GM23338 (cell line): Measurements from ENCODE around the gene NNT. TPM values are rescaled to one million over a fixed set of nuclear protein-coding genes. Genes with fewer than 3 reads are reported as not detected.

Experiments
- ATAC-seq: fragments of 200-7000 bp; cut with Tn5 transposase; 3 replicates; pipeline ENCODE4 v1.9.1; 2020
- DNase-seq: peaks from one replicate; pipeline ENCODE4 v3.0.0-alpha.2; 2015; ENCODE audit warnings: low spot score
- H2AFZ ChIP-seq: fragments of 200-600 bp; sonication (generic); 2 replicates; pipeline ENCODE4 v1.8.0; 2016; ENCODE audit warnings: antibody characterized with exemption, mild to moderate bottlenecking, moderate library complexity
- H3F3A ChIP-seq: fragments of 200-600 bp; sonication (generic); replicated peaks from 2 replicates; pipeline ENCODE4 v1.8.0; 2017; ENCODE audit warnings: antibody characterized with exemption, mixed run types, low read depth
- H3K27ac ChIP-seq: fragments of 200-600 bp; sonication (generic); 2 replicates; pipeline ENCODE4 v1.6.1; 2016; ENCODE audit warnings: low read depth
- H3K27me3 ChIP-seq: fragments of 200-600 bp; sonication (generic); 2 replicates; pipeline ENCODE4 v1.8.0; 2016; ENCODE audit warnings: mild to moderate bottlenecking, mixed run types, moderate library complexity; ENCODE audit not compliant: insufficient read depth
- H3K36me3 ChIP-seq: fragments of 200-600 bp; sonication (generic); 2 replicates; pipeline ENCODE4 v1.8.0; 2016; ENCODE audit warnings: mild to moderate bottlenecking; ENCODE audit not compliant: insufficient read depth
- H3K4me1 ChIP-seq: fragments of 200-600 bp; sonication (generic); 2 replicates; pipeline ENCODE4 v1.8.0; 2016; ENCODE audit warnings: mild to moderate bottlenecking, moderate library complexity; ENCODE audit not compliant: insufficient read depth
- H3K4me2 ChIP-seq: fragments of 200-600 bp; sonication (generic); 2 replicates; pipeline ENCODE4 v1.7.1; 2017; ENCODE audit warnings: mixed run types
- H3K4me3 ChIP-seq: fragments of 200-600 bp; sonication (generic); 2 replicates; pipeline ENCODE4 v1.6.1; 2016; ENCODE audit warnings: mixed run types
- H3K79me2 ChIP-seq: fragments of 200-600 bp; sonication (generic); replicated peaks from 2 replicates; pipeline ENCODE4 v1.8.0; 2017; ENCODE audit warnings: mild to moderate bottlenecking; ENCODE audit not compliant: insufficient read depth
- H3K9me2 ChIP-seq: fragments of 200-600 bp; sonication (generic); 2 replicates; pipeline ENCODE4 v1.8.0; 2017; ENCODE audit not compliant: insufficient read depth
- H4K20me1 ChIP-seq: fragments of 200-600 bp; sonication (generic); replicated peaks from 2 replicates; pipeline ENCODE4 v1.8.0; 2017; ENCODE audit warnings: mild to moderate bottlenecking; ENCODE audit not compliant: insufficient read depth
- H3K27ac Mint-ChIP-seq: 2 replicates; pipeline ENCODE4 v1.8.0; 2020; ENCODE audit warnings: inconsistent platforms, mild to moderate bottlenecking, moderate library complexity, mixed read lengths
- H3K27me3 Mint-ChIP-seq: 3 replicates; pipeline ENCODE4 v1.8.0; 2022; ENCODE audit warnings: low read depth, mild to moderate bottlenecking, moderate library complexity, mixed read lengths, inconsistent platforms; ENCODE audit not compliant: insufficient read depth, poor library complexity
- H3K36me3 Mint-ChIP-seq: 3 replicates; pipeline ENCODE4 v1.8.0; 2021; ENCODE audit warnings: low read depth, mild to moderate bottlenecking, inconsistent platforms, moderate library complexity, mixed read lengths
- H3K4me1 Mint-ChIP-seq: 3 replicates; pipeline ENCODE4 v1.8.0; 2020; ENCODE audit warnings: mild to moderate bottlenecking, inconsistent platforms, mixed read lengths
- H3K4me3 Mint-ChIP-seq: 3 replicates; pipeline ENCODE4 v1.8.0; 2021; ENCODE audit warnings: moderate library complexity, mild to moderate bottlenecking, inconsistent platforms, mixed read lengths
- H3K9me3 Mint-ChIP-seq: 3 replicates; pipeline ENCODE4 v1.8.0; 2020; ENCODE audit warnings: moderate library complexity, mild to moderate bottlenecking, inconsistent platforms, mixed read lengths
- CREB1 ChIP-seq: fragments of 250-450 bp; sonication (Bioruptor Pico); IDR thresholded peaks from 2 replicates; pipeline ENCODE4 v1.5.0; 2020; ENCODE audit warnings: low read depth, mild to moderate bottlenecking, moderate library complexity
- EZH2 ChIP-seq: fragments of 200-600 bp; sonication (generic); IDR thresholded peaks from one replicate; pipeline ENCODE4 v1.8.0; 2017; ENCODE audit warnings: antibody characterized with exemption, mild to moderate bottlenecking, low read depth; ENCODE audit not compliant: unreplicated experiment
- EZH2phosphoT487 ChIP-seq: fragments of 200-600 bp; sonication (generic); IDR thresholded peaks from one replicate; pipeline ENCODE4 v1.8.1; 2018; ENCODE audit warnings: antibody characterized with exemption; ENCODE audit not compliant: unreplicated experiment
- JUNB ChIP-seq: IDR thresholded peaks from one replicate; pipeline ENCODE4 v1.6.1; 2016; ENCODE audit warnings: antibody characterized with exemption; ENCODE audit not compliant: unreplicated experiment
- NANOG ChIP-seq: IDR thresholded peaks from 2 replicates; pipeline ENCODE4 v1.6.1; 2016; ENCODE audit warnings: antibody characterized with exemption, borderline replicate concordance
- POLR2AphosphoS5 ChIP-seq: IDR thresholded peaks from 2 replicates; pipeline ENCODE4 v1.6.1; 2016; ENCODE audit warnings: antibody characterized with exemption, low read depth
- STAT1 ChIP-seq: IDR thresholded peaks from one replicate; pipeline ENCODE4 v1.6.1; 2016; ENCODE audit warnings: antibody characterized with exemption; ENCODE audit not compliant: unreplicated experiment
- ZNF114 ChIP-seq: fragments of 250-450 bp; sonication (Bioruptor Pico); IDR thresholded peaks from 2 replicates; pipeline ENCODE4 v1.5.0; 2020; ENCODE audit warnings: mild to moderate bottlenecking, moderate library complexity
- ZNF331 ChIP-seq: fragments of 250-450 bp; sonication (Bioruptor Pico); IDR thresholded peaks from 2 replicates; pipeline ENCODE4 v1.5.0; 2020; ENCODE audit warnings: low read depth, mild to moderate bottlenecking, moderate library complexity
- polyA plus RNA-seq: library from polyadenylated mRNA; unstranded; fragments of >200 nt; fragmentation: Nextera tagmentation; extraction: Ambion mirVana; gene quantifications from 2 replicates; pipeline ENCODE4 v1.2.1, GENCODE V29; 2016
- total RNA-seq: library from RNA; depleted of rRNA; stranded (reverse); fragments of >200 nt; shearing (Covaris generic); gene quantifications from 2 replicates; pipeline ENCODE4 v1.2.3, GENCODE V29; 2014
- TF ChIP-seq, protein P1 (sequence below): IDR thresholded peaks from one replicate; pipeline ENCODE4 v1.6.1; 2018; ENCODE audit warnings: antibody characterized with exemption; ENCODE audit not compliant: unreplicated experiment
- TF ChIP-seq, protein P2 (sequence below): IDR thresholded peaks from 2 replicates; pipeline ENCODE4 v1.6.1; 2016; ENCODE audit warnings: antibody characterized with exemption
- TF ChIP-seq, protein P3 (sequence below), 2 experiments: fragments of 200-600 bp in 1 of 2; sonication (generic) in 1 of 2; conservative IDR thresholded peaks; 2 replicates each; pipeline versions ENCODE4 v1.5.1 to v1.6.1; 2016 to 2017; ENCODE audit warnings: antibody characterized with exemption in 2 of 2, low read depth in 2 of 2, mild to moderate bottlenecking in 2 of 2, moderate library complexity in 1 of 2

NNT gene
- total and polyA plus RNA-seq, 2 experiments from 2014 or later, result 10.8 to 15.9 TPM

DNA sequence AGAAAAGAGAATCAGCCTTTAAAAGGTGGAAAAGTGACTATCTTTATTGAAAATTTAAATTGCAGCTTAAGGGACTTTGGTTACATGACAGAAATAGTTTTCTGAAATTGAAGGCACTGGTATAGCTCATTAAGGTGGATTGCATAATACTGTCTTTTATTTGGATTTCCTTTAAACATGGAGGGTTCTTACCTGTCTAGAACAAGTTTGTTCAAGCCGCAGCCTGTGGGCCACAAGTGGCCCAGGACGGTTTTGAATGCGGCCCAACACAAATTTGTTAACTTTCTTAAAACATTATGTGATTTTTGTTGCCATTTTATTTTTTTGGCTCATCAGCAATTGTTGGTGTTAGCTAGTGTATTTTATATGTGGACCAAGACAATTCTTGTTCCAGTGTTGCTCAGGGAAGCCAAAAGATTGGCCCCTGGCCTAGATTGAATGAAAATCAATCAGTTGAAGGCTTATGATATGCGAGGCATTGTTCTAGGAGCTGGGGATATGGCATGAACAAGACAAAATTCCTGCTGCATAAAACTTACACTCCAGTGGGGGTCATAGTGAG, 18.0 kb downstream of the NNT start:
- Mint-ChIP-seq H3K4me1 (peaks cover 7% of the 10 kb centered on the region), H3K27ac (no peak overlapping the region), H3K4me3 (no peak overlapping the region), H3K36me3 (no peaks in the 10 kb centered on the region), H3K27me3 (peaks cover 4% of the 10 kb centered on the region), H3K9me3 (no peaks in the 10 kb centered on the region)
- no peak for DNase-seq
- no peak for ATAC-seq
- H3K36me3 ChIP-seq, result no peaks in the 10 kb centered on the region
- H3K27me3 ChIP-seq, result no peaks in the 10 kb centered on the region
- H3K4me3 ChIP-seq, result no peak overlapping the region
- no peaks in the 10 kb centered on the region for H3K4me1 ChIP-seq
- no peaks in the 10 kb centered on the region for H3K79me2 ChIP-seq
- H3K27ac ChIP-seq, result no peak overlapping the region
- H3F3A ChIP-seq, result no peaks in the 10 kb centered on the region
- H3K4me2 ChIP-seq, result no peak overlapping the region
- no peaks in the 10 kb centered on the region for H4K20me1 ChIP-seq
- H3K9me2 ChIP-seq, result no peaks in the 10 kb centered on the region
- TF ChIP-seq CREB1, result no peak
- no peak for TF ChIP-seq JUNB
- TF ChIP-seq, protein P1, sequence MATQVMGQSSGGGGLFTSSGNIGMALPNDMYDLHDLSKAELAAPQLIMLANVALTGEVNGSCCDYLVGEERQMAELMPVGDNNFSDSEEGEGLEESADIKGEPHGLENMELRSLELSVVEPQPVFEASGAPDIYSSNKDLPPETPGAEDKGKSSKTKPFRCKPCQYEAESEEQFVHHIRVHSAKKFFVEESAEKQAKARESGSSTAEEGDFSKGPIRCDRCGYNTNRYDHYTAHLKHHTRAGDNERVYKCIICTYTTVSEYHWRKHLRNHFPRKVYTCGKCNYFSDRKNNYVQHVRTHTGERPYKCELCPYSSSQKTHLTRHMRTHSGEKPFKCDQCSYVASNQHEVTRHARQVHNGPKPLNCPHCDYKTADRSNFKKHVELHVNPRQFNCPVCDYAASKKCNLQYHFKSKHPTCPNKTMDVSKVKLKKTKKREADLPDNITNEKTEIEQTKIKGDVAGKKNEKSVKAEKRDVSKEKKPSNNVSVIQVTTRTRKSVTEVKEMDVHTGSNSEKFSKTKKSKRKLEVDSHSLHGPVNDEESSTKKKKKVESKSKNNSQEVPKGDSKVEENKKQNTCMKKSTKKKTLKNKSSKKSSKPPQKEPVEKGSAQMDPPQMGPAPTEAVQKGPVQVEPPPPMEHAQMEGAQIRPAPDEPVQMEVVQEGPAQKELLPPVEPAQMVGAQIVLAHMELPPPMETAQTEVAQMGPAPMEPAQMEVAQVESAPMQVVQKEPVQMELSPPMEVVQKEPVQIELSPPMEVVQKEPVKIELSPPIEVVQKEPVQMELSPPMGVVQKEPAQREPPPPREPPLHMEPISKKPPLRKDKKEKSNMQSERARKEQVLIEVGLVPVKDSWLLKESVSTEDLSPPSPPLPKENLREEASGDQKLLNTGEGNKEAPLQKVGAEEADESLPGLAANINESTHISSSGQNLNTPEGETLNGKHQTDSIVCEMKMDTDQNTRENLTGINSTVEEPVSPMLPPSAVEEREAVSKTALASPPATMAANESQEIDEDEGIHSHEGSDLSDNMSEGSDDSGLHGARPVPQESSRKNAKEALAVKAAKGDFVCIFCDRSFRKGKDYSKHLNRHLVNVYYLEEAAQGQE, result no peak
- TF ChIP-seq, protein P2, sequence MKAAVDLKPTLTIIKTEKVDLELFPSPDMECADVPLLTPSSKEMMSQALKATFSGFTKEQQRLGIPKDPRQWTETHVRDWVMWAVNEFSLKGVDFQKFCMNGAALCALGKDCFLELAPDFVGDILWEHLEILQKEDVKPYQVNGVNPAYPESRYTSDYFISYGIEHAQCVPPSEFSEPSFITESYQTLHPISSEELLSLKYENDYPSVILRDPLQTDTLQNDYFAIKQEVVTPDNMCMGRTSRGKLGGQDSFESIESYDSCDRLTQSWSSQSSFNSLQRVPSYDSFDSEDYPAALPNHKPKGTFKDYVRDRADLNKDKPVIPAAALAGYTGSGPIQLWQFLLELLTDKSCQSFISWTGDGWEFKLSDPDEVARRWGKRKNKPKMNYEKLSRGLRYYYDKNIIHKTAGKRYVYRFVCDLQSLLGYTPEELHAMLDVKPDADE, result no peak
- no peak for TF ChIP-seq NANOG
- no peak for TF ChIP-seq STAT1
- no peak for TF ChIP-seq EZH2
- TF ChIP-seq ZNF114 (CRISPR knock-in tag), result no peak
- TF ChIP-seq POLR2AphosphoS5, result no peak
- TF ChIP-seq, protein P3, sequence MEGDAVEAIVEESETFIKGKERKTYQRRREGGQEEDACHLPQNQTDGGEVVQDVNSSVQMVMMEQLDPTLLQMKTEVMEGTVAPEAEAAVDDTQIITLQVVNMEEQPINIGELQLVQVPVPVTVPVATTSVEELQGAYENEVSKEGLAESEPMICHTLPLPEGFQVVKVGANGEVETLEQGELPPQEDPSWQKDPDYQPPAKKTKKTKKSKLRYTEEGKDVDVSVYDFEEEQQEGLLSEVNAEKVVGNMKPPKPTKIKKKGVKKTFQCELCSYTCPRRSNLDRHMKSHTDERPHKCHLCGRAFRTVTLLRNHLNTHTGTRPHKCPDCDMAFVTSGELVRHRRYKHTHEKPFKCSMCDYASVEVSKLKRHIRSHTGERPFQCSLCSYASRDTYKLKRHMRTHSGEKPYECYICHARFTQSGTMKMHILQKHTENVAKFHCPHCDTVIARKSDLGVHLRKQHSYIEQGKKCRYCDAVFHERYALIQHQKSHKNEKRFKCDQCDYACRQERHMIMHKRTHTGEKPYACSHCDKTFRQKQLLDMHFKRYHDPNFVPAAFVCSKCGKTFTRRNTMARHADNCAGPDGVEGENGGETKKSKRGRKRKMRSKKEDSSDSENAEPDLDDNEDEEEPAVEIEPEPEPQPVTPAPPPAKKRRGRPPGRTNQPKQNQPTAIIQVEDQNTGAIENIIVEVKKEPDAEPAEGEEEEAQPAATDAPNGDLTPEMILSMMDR (conservative IDR thresholded peaks at IDR 0.05; ENCODE audit: low read depth in 2 of 2), result no peak
- H2AFZ ChIP-seq, result no peak overlapping the region

DNA sequence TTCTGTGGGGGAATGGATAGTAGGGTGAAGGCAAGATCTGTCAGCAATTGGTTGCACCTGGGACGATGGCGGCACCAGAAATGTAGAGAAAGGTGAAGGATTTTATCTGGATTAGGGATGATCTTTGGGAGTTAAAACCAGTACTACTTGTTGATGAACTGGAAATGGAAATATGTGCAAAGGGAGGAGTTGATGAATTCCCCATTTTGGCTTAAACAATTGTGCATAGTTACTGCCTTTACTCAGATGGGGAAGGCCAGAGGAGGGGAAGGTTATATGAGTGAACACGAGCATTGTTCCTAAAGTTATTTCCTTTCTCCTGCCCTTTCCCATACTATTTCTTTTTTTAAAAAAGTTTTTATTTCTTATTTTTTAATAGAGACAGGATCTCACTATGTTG, 19.1 kb downstream of the NNT start:
- Histone ChIP-seq H3K27me3 (no peaks in the 10 kb centered on the region), H3K4me3 (no peak overlapping the region), H3K36me3 (no peaks in the 10 kb centered on the region), H3K79me2 (no peaks in the 10 kb centered on the region), H3K4me2 (no peak overlapping the region), H3K9me2 (no peaks in the 10 kb centered on the region), H3K27ac (no peak overlapping the region), H3K4me1 (no peaks in the 10 kb centered on the region), H3F3A (no peaks in the 10 kb centered on the region), H2AFZ (no peak overlapping the region), H4K20me1 (no peaks in the 10 kb centered on the region)
- ATAC-seq (no peak), DNase-seq (no peak)
- H3K4me1 Mint-ChIP-seq, result peaks cover 7% of the 10 kb centered on the region
- H3K9me3 Mint-ChIP-seq, result no peaks in the 10 kb centered on the region
- H3K27ac Mint-ChIP-seq, result no peak overlapping the region
- H3K36me3 Mint-ChIP-seq, result no peaks in the 10 kb centered on the region
- H3K27me3 Mint-ChIP-seq, result peaks cover 4% of the 10 kb centered on the region
- no peak overlapping the region for H3K4me3 Mint-ChIP-seq
- TF ChIP-seq JUNB (no peak), ZNF331 (CRISPR knock-in tag) (no peak), EZH2phosphoT487 (no peak)
